Measurements from ENCODE around the gene NPTX2.

DNA sequence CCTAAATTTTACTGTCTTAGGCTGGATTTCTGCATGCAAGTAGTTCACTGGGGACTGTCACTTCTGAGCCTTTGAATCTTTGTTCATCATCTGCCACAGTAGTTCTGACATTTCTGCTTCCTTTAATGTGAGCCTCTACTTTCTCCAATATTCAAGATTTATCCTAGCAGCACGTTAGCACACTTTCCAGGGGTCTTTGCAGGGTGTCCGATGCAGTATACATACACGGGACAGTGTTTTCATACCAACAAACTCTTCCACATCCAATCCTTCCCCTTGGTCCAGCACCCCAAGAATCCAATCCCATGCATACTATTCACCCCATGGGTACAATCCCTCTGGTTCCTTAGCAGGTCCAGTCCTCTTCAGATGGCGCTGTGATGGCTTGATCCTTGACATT is 22.7 kb upstream of the NPTX2 start:
- TF ChIP-seq, protein P1, sequence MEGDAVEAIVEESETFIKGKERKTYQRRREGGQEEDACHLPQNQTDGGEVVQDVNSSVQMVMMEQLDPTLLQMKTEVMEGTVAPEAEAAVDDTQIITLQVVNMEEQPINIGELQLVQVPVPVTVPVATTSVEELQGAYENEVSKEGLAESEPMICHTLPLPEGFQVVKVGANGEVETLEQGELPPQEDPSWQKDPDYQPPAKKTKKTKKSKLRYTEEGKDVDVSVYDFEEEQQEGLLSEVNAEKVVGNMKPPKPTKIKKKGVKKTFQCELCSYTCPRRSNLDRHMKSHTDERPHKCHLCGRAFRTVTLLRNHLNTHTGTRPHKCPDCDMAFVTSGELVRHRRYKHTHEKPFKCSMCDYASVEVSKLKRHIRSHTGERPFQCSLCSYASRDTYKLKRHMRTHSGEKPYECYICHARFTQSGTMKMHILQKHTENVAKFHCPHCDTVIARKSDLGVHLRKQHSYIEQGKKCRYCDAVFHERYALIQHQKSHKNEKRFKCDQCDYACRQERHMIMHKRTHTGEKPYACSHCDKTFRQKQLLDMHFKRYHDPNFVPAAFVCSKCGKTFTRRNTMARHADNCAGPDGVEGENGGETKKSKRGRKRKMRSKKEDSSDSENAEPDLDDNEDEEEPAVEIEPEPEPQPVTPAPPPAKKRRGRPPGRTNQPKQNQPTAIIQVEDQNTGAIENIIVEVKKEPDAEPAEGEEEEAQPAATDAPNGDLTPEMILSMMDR (IDR thresholded peaks at IDR 0.05): no peak
- TF ChIP-seq POLR2A (IDR thresholded peaks at IDR 0.05): no peak
